Thyroid gland (tissue), 4 donors: ENCODE measurements around the gene DNAJB12.

Experiments
- CTCF ChIP-seq, 6 experiments: fragments of 200-600 bp in 3 of 6; fragments of 450-650 bp in 3 of 6; sonication (generic) in 3 of 6; IDR thresholded peaks; one replicate each; pipeline ENCODE4 v1.5.1; 2016 to 2019; ENCODE audit warnings: antibody characterized with exemption in 6 of 6, mild to moderate bottlenecking in 2 of 6, inconsistent platforms in 1 of 6, moderate library complexity in 1 of 6
- POLR2A ChIP-seq, 2 donors: fragments of 450-650 bp; IDR thresholded peaks; one replicate each; pipeline ENCODE4 v1.6.1; 2017; ENCODE audit warnings: antibody characterized with exemption in 2 of 2, mild to moderate bottlenecking in 2 of 2, moderate library complexity in 1 of 2

GRCh38 chr10:72356115-72356514 is 1.4 kb upstream of the DNAJB12 start:
- no peak for TF ChIP-seq POLR2A (IDR thresholded peaks at IDR 0.05)
- no peak for TF ChIP-seq CTCF (IDR thresholded peaks at IDR 0.05)
